Posterior cingulate gyrus (tissue), 11 donors: ENCODE measurements around the gene VPS33B.
"Not testable (repeated sequence)": the region's sequence is repeated elsewhere in the genome, so short reads cannot be mapped to it uniquely, and the experiment has no call there.

ENCODE experiments used
- DNase-seq, 10 donors: peaks; one replicate each; pipeline versions ENCODE4 v3.0.0 to v3.0.0-alpha.2; 2020 to 2021; ENCODE audit warnings: mixed read lengths in 3 of 10
- intact Hi-C: fragments of 100-400 bp; cut with DNase I; formaldehyde crosslinking; loops from one replicate; pipeline ENCODE4 v1.15.1; 2023

VPS33B gene

DNA sequence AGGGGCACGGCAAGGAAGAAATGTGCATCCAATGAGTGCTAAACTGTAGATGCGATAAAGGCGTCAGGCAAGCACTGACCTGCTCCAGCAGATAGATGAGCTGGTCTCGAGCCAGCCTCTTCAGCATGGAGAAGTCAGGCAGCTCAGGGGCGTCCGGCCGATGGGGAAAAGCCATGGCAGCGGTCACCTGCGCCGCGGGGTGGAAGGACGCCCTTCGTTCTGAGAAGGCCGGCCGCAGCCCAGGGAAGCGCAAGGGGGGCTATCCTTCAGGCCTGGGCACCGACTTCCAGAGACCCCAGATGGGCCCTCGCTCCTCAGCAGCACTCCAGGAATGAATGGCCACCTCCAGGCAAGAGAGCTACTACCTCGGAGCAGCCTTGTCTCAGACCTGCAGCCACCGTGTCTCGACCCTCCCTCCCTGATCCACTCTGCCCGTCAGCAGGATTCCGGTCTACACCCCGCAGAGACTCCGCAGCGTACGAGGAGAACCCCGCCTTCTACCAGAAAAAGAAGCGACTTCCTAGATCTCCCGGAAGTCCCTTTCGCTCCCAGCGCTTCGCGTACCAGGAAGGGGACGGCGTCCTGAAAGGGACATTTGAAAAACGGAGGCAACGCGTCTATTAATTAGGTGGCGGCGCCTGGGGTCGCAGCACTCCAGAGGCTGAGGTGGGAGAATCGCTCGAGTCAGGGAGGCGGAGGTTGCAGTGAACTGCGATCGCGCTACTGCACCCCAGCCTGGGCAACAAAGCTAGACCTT, at the start of gene VPS33B:
Gene VPS33B (minus strand): TSS at position 520 of the 757 bp plus-strand sequence. CDS start 345 bp downstream, at position 175.
- DNase-seq = peak; percentile 76 to 98 (median 87)

DNA sequence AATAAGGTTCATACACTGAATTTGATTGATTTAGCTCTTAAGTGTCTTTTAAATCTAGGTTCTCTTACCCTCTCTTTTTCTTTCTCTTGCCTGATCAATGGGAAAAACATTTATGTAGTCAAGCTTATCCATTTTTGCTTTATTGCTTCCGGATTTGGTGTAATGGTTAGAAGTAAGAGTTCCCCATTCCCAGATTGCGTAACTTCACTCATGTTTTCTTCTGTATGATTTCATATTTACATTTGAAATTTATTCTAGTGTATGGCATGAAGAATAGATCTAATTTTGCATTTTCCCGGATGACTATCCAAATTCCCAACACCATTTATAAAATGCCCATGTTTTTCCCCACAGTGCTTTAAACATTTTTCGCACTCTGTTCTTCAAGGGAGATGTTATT, 49.8 kb upstream of the VPS33B start:
- intact Hi-C loops = no loop called here
- no peak for DNase-seq

More for the DNA sequence above, at the start of gene VPS33B:
- intact Hi-C loops = no loop called here

DNA sequence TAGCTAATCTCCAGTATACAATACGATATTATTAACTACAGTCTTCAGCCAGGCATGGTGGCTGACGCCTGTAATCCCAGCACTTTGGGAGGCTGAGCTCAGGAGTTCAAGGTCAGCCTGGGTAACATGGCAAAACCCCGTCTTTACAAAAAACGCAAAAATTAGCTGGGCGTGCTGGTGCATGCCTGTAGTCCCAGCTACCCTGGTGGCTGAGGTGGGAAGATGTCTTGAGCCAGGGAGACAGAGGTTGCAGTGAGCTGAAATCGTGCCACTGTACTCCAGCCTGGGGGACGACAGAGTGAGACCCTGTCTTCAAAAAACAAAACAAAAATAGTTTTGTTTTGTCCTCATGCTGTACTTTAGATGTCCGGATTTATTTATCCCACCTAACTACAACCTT, 48.5 kb upstream of the VPS33B start:
- intact Hi-C loops = no loop called here

DNA sequence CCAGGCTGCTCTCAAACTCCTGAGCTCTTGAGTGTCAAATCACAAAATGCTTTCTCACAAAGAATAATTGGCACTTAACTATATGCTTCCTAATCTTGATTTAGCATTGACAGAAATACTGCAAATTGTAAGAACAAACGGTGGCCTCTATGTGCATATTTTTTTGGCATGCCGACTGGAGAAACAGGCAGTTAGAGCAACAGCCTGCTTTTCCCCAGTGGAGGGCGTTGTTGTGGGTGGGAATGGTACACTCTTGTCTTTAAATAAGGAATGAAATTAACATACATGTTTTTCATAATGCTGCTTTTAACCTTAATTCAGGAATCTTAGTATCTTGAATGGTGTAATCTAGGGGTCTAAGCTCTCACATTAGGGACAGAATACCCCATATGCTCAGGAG, 46.6 kb upstream of the VPS33B start:
- no peak for DNase-seq
- intact Hi-C loops = no loop called here

More for the DNA sequence above, 48.5 kb upstream of the VPS33B start:
- DNase-seq = no peak

DNA sequence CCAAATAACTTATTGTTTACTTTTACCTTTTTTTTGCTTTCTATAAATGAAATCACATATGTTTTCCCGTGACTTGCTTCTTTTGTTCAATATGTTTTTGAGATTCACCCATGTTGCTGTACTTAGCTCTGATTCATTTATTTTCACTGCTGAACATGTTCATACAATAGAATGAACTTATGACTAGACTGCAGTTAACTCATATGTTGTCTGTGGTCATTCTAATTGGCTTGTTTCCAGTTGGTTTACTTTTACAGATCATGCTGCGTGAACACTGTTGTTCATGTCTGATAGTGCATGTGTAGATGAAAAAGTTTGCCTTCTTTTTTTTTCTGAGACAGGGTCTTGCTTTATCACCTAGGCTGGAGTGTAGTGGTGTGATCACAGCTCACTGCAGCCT, 46.0 kb upstream of the VPS33B start:
- no peak for DNase-seq
- intact Hi-C loops = no loop called here

DNA sequence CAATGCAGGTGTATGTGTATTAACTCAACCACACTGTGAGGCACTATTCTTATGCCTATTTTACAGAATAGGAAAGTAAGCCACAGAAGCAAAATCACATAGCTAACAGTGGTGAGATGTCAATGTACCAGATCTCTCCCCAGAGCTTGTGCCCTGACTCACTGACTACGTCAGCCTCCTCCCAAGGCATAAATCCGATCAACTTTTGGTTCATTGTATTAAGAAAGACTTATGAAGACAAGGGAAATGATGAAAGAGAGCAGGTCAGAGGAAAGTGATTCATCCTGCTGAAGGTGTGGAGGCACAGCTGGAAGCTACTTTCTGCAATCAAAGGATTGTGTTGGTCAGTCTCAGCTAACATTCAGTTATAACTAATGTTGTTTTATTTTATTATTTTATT, 44.6 kb upstream of the VPS33B start:
- intact Hi-C loops = no loop called here
- DNase-seq = no peak

DNA sequence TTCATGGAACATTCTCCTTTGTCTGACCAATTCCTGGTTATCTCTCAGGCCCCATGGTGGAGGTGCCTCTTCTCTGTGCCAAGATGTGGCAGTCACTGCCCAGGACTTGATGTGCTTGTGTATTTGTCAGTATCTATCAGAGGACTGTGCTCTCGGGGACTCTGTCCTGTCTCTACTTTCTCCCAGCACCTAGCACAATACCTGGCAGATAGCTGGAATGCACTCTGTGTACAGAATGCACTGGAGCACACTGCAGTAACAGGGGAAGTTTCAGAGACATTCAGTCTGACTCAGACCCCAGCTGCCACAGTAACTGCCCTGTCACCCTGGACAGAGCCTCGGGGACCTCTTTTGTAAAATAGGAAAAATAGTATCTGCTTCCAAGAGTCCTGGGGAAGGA, 43.1 kb upstream of the VPS33B start:
- DNase-seq = no peak
- intact Hi-C loops = no loop called here

DNA sequence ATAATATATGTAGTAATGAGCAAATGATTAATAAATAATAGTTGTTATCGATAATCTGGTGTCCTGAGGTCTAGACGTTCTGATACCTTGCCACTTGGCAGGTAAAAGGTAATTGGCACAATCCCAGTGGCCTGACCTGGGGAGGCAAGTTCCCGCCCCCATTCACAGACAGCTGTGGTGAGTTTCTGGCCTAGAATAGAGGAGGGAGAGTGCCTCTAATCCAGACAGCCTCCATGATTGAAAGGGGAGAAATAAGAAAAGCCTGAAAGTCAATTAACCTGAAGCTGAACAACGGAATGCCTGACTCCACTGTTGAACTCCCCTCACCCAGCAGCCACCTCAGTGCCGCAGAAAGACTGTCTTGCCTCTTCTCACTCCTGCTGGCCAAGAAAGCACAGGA, 39.6 kb upstream of the VPS33B start:
- DNase-seq = no peak
- intact Hi-C loops = no loop called here

DNA sequence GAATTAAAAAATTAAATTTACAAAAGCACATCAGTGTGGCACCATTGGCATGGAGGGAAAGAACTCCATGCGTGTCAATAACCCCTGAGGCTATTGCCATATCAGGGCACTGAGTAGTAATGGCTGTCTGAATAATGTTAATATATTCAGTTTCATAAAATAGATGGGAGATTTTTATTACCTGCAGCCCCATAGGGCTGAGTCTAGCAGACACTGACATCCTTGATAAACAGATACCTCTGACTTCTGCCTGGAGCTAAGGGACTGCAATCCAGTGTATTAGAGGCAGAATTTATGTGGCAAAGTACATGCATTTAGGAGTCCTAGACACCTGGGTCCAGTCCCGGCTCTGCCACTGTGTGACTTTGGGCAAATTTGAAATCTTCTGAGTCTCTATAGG, 38.8 kb upstream of the VPS33B start:
- intact Hi-C loops = no loop called here
- no peak for DNase-seq

DNA sequence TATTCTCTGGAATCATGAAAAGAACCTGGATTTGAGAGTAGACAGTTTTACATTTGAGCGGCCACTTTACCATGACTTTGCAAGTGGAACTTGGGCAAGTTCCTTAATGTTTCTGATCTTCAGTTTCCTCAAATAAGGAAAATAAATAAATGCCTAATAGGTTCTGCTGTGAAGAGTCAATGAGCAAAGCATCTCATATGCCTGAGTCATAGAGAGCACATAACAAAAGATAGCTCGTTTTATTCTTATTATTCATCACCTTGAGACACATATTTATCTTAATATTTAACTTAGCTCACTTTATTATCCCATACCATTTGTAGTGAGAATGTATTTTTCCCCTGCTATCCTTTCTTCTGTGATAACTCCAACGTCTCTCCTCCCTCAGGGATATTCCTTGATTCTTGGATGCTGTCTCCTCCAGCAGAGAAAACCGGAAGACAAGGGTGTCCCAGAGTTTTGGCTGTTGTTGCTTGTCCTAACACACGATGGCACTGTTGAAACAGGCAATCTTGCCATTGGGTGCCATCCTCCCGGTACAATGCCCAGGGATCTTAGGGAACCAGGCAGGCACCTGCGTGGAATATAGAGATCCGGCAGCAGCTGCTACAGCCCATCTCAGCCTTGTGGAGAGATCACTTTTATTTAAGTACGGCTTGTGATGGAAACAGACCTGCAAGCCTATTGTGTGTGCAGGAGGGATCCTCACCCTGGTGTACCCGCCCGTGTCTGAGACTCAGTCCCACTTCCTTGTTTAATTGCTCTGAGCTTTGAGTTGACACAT, 33.3 kb upstream of the VPS33B start:
- peak; percentile 59 to 96 (median 76) for DNase-seq
- intact Hi-C loops = loop anchor here (1.0 to 10.0 kb wide), 3 partner anchors 89 to 216 kb away; no protein-coding TSS in a partner anchor

DNA sequence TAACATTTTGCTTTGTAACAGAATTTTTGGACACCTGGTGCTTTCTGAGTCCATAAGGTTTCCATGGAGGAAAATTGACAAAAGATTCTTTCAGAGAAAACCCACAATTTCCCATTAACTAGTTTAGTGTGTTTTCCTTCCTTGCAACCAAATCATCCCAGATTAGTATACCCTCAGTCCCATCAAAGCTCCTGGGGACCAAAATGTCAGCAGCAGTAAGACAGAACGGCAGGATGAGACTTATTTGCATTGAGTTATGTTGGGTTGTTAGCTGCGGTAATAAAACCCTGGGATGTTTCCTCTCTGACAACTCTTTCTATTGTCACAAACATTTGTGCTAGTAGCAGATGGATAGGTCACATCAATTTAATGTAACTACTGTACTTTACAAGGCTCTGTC, 32.4 kb upstream of the VPS33B start:
- intact Hi-C loops = loop anchor here (10.0 kb wide), 1 partner anchor 90 kb away; no protein-coding TSS in a partner anchor
- DNase-seq = no peak

DNA sequence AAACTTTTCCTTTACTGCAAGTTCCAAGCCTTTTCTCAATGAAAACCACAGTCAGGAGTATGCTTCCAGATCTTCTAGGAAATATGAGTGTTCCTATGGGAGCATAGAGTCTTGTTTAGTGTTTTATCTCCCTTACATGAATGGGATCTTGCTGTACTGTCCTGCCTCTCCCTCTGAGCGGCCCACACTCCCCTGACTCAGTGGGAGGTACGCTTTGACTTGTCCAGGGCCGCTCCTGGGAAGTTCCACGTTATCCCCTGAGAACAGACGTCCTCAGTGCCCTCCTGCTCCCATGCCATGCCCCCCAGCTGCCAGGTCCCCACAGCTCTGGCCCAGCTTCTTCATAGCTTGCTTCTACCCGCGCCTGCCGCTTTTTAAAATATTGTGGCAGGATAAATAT, 28.9 kb upstream of the VPS33B start:
- intact Hi-C loops = loop anchor here (10.0 kb wide), 1 partner anchor 94 kb away; no protein-coding TSS in a partner anchor
- no peak for DNase-seq

DNA sequence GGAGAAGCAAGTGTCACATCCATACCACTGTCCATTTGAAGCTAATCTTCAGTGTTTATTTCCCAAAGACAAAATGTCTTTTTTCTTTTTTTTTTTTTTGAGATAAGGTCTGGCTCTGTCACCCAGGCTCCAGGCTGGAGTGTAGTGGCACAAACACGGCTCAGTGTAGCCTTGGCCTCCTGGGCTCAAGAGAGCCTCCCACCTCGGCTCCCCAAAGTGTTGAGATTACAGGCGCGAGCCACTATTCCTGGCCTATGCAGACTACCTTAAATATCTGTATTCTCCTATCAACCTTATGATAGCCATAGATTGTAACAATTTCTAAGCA, 27.7 kb upstream of the VPS33B start:
- intact Hi-C loops = loop anchor here (10.0 kb wide), 1 partner anchor 95 kb away; no protein-coding TSS in a partner anchor
- no peak for DNase-seq

DNA sequence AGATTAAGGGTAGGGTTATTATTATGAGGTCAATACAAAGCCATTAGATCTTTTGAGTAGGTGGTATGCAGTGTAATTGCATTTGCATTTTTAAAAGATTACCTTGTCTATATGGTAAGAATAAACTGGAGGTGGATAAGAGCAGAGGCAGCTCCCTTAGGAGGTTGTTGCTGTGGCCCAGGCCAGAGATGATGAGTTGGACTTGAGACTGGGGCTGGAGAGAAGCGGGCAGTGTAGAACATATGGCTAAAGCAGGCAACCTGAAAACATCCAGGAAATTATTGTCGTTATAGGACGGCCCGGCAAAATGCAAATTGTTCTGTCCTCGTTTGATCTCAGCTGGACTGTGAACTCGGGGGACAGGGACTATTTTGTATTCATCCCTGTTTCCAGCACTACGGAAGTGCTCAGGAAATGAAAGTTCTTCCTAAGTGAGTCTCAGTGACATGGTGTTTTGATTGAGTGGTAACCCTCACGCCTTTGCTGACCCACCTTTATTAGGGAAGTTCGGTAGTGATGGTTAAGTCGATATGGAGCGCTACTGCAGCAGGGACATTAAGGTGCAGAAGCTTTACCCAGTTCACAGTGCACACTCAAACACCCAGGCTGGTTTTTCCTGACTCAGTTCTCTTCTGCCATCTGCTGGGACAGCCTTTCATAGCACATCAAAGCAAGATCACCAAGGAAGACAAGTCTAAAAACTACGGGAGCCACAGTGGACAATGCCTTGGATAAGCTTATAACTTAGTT, 27.2 kb upstream of the VPS33B start:
- intact Hi-C loops = loop anchor here (1.0 to 10.0 kb wide), 2 partner anchors 93 to 95 kb away; no protein-coding TSS in a partner anchor
- DNase-seq = peak in 7 of 10 donors; percentile 28 to 89 (median 65)

DNA sequence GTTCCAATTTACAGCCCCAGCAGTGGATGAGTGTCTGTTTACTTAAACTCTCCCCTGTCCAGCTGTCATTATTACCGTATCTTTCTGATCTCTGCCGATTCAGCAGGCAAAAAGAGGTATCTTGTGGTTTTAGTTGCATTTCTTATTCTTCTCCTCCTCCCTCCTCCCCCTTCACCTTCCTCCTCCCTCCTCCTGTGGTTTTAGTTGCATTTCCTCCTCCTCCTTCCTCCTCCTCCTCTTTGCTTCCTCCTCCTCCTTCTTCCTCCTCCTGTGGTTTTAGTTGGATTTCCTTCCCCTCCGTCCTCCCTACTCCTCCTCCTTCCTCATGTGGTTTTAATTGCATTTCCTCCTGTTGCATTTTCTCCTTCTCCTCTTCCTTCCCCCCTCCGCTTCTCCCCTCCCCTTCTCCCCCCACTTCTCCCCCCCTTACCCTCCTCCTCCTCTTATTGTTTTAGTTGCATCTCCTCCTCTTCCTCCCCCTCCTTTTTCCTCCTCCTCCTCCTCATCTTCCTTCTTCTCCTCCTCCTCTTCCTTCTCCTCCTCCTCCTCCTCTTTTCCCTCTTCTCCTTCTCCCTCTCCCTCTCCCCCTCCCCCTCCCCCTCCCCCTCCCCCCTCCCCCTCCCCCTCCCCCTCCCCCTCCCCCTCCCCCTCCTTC, 25.3 kb upstream of the VPS33B start:
- no peak for DNase-seq
- intact Hi-C loops = no loop called here

DNA sequence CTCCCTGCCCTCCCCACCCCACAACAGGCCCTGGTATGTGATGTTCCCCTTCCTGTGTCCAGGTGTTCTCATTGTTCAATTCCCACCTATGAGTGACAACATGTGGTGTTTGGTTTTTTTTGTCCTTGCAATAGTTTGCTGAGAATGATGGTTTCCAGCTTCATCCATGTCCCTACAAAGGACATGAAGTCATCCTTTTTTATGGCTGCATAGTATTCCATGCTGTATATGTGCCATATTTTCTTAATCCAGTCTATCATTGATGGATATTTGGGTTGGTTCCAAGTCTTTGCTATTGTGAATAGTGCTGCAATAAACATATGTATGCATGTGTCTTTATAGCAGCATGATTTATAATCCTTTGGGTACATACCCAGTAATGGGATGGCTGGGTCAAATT, 23.7 kb upstream of the VPS33B start:
- DNase-seq, intact Hi-C loops: not testable (repeated sequence)

DNA sequence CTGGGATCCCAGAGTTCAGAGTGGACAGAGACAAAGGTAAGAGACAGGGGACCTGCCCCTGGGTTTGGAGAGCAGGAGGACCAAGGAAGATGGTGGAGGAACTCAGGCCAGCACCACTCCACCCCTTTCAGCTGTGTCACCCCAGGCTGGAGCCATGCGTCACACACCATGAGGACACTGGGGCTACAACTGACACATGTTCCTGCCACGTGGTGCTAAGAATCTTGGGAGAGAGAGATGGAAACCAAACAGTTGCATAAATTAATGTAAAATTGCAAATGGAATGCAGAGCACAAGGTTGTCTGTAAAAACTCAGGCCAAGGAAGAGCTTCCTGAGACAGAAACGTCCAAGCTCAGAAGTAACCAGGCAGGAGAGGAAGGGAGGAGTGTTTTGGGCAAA, 22.7 kb upstream of the VPS33B start:
- intact Hi-C loops = no loop called here
- DNase-seq = no peak

DNA sequence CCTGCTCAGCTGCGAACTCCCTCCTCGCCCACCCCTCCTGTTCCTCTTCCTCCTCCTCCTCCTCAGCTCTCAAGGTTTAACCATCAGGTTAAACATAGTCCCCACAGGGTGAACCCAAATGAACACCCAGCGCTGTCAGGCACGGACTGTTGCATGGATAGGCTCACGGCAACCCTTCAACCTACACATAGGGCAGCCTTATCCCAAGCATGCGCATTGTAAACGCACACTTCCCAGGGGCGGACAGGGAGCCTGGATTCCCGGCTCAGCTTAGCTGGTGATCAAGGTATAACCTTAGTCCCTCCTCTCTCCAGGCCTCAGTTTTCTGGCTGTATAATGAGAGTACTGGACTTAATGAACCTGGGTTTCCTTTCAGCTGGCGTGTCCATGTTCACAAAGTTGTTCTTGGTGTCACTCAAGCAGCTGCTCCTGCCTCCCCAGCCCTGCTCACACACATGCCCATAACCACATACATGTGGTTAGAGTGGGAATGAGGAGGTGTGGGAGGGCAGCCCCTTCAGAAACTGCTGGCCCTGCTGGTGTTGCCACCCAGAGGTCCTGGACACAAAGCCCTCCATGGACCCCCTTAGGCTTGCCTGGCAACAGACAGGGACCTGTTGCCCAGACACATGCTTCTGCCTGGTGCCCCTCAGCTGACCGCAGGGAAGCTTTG, 20.9 kb upstream of the VPS33B start:
- intact Hi-C loops = no loop called here
- no peak for DNase-seq

DNA sequence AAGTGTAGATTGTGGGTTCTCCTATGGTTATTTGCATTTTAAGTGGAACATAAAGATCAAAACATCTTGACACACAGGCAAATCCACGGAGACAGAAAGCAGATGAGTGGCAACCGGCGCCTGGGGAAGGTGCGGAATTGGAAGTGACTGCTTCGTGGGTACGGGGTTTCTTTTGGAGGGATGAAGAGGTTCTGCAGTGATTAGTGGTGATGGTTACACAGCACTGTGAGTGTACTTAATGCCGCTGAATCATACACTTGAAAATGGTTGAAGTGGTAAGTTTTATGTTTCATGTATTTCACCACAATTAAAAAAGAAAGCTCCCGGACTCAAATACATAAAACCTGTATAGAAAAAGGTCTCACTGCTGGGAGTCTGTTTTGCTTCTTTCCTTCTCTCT, 18.5 kb upstream of the VPS33B start:
- DNase-seq = no peak
- intact Hi-C loops = no loop called here

DNA sequence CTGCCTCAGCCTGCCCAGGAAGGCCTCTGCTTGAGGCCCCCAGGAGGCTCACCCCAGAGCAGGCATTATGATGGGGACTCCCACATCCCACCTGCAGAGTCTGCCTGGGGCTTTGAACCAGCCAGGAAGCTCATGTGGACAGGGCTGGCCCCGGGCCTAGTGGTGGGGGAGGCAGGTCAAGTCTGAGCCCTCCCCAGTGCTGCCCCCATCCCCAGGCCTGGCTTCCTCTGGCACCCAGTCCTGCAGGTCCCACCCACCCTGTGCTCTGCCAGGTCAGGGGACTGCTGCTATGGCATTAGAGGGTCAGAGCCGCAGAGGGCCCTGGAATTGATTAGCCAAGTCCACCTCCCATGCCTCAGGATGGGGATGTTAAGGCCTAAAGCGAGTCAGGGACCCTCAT, 17.6 kb upstream of the VPS33B start:
- intact Hi-C loops = no loop called here
- no peak for DNase-seq
